H1 (cell line): ENCODE results near the gene ARHGAP26. TPM values are rescaled to one million over a fixed set of nuclear protein-coding genes. Genes with fewer than 3 reads are reported as not detected.

Experiments
- CEBPB ChIP-seq: IDR thresholded peaks from 2 replicates; pipeline ENCODE4 v1.6.1; 2012; ENCODE audit warnings: low read depth, low read length
- GTF2F1 ChIP-seq: IDR thresholded peaks from 2 replicates; pipeline ENCODE4 v1.6.1; 2012; ENCODE audit warnings: low read depth, low read length, improper control_type of control experiment, borderline replicate concordance
- RNF2 ChIP-seq: fragments of 200-900, 300-1000 bp; sonication (generic); IDR thresholded peaks from 2 replicates; pipeline ENCODE4 v1.7.1; 2016; ENCODE audit warnings: borderline replicate concordance, low read depth, mild to moderate bottlenecking, antibody characterized with exemption, low read length; ENCODE audit not compliant: poor library complexity, severe bottlenecking; ENCODE audit errors: missing control alignments
- RXRA ChIP-seq: IDR thresholded peaks from 2 replicates; pipeline ENCODE4 v1.6.1; 2011; ENCODE audit warnings: low read depth, mild to moderate bottlenecking, low read length, moderate library complexity; ENCODE audit not compliant: insufficient read depth
- SP2 ChIP-seq: IDR thresholded peaks from 2 replicates; pipeline ENCODE4 v1.6.1; 2012; ENCODE audit warnings: mild to moderate bottlenecking, low read length, inconsistent platforms
- TCF12 ChIP-seq: IDR thresholded peaks from 2 replicates; pipeline ENCODE4 v1.6.1; 2011; ENCODE audit warnings: low read depth, mild to moderate bottlenecking, low read length
- polyA plus RNA-seq, 7 experiments: library from polyadenylated mRNA; depleted of rRNA in 3 of 7; stranded (reverse) in 5 of 7; unstranded in 2 of 7; fragments of >200 nt in 5 of 7; fragments of 200-250 nt in 2 of 7; gene quantifications; 1 replicate in 5 of 7; 2 replicates in 1 of 7; 4 replicates in 1 of 7; pipeline versions ENCODE4 v1.2.1 to v1.2.3, GENCODE V29; 2011 to 2013; ENCODE audit warnings: missing spikeins in 2 of 7, mixed read lengths in 2 of 7
- total RNA-seq: library from RNA; stranded (reverse); fragmentation: NEBNext Ultra II Directional; extraction: Animal tissue kit (Norgen Biotek cat#: 25700); gene quantifications from 2 replicates; pipeline ENCODE4 v1.2.1, GENCODE V29; 2021
- TF ChIP-seq, protein P1 (sequence below): fragments of 300-600 bp; sonication (generic); IDR thresholded peaks from 2 replicates; pipeline ENCODE4 v1.7.1; 2012; ENCODE audit warnings: low read length, moderate library complexity, mild to moderate bottlenecking, inconsistent platforms; ENCODE audit not compliant: insufficient replicate concordance

The ARHGAP26 gene
- total and polyA plus RNA-seq, 2 of the 8 experiments (the other 6 are each of a cell fraction or from before 2014, with no cell fraction given): 7.1 to 24.8 TPM

DNA sequence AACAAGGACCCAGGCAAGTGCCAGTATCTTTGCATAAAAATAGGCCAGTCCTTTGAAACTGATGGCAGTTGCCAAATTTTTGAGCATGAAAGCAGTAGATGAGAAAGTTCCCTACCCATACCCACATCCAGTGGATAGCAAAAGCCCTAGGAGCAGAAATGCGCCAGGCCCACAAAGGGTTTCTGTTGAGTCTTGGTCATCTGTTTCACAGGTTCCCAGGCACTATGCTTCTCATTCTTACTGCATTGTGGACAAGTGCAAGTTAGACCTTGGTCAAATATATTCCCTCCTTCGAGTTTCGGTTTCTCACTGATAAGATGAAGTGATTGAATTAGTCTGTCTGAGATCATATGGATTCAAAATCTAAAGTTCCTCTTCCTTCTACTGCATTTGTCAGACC, 481.0 kb downstream of the ARHGAP26 start (continued):
- TF ChIP-seq, protein P1, sequence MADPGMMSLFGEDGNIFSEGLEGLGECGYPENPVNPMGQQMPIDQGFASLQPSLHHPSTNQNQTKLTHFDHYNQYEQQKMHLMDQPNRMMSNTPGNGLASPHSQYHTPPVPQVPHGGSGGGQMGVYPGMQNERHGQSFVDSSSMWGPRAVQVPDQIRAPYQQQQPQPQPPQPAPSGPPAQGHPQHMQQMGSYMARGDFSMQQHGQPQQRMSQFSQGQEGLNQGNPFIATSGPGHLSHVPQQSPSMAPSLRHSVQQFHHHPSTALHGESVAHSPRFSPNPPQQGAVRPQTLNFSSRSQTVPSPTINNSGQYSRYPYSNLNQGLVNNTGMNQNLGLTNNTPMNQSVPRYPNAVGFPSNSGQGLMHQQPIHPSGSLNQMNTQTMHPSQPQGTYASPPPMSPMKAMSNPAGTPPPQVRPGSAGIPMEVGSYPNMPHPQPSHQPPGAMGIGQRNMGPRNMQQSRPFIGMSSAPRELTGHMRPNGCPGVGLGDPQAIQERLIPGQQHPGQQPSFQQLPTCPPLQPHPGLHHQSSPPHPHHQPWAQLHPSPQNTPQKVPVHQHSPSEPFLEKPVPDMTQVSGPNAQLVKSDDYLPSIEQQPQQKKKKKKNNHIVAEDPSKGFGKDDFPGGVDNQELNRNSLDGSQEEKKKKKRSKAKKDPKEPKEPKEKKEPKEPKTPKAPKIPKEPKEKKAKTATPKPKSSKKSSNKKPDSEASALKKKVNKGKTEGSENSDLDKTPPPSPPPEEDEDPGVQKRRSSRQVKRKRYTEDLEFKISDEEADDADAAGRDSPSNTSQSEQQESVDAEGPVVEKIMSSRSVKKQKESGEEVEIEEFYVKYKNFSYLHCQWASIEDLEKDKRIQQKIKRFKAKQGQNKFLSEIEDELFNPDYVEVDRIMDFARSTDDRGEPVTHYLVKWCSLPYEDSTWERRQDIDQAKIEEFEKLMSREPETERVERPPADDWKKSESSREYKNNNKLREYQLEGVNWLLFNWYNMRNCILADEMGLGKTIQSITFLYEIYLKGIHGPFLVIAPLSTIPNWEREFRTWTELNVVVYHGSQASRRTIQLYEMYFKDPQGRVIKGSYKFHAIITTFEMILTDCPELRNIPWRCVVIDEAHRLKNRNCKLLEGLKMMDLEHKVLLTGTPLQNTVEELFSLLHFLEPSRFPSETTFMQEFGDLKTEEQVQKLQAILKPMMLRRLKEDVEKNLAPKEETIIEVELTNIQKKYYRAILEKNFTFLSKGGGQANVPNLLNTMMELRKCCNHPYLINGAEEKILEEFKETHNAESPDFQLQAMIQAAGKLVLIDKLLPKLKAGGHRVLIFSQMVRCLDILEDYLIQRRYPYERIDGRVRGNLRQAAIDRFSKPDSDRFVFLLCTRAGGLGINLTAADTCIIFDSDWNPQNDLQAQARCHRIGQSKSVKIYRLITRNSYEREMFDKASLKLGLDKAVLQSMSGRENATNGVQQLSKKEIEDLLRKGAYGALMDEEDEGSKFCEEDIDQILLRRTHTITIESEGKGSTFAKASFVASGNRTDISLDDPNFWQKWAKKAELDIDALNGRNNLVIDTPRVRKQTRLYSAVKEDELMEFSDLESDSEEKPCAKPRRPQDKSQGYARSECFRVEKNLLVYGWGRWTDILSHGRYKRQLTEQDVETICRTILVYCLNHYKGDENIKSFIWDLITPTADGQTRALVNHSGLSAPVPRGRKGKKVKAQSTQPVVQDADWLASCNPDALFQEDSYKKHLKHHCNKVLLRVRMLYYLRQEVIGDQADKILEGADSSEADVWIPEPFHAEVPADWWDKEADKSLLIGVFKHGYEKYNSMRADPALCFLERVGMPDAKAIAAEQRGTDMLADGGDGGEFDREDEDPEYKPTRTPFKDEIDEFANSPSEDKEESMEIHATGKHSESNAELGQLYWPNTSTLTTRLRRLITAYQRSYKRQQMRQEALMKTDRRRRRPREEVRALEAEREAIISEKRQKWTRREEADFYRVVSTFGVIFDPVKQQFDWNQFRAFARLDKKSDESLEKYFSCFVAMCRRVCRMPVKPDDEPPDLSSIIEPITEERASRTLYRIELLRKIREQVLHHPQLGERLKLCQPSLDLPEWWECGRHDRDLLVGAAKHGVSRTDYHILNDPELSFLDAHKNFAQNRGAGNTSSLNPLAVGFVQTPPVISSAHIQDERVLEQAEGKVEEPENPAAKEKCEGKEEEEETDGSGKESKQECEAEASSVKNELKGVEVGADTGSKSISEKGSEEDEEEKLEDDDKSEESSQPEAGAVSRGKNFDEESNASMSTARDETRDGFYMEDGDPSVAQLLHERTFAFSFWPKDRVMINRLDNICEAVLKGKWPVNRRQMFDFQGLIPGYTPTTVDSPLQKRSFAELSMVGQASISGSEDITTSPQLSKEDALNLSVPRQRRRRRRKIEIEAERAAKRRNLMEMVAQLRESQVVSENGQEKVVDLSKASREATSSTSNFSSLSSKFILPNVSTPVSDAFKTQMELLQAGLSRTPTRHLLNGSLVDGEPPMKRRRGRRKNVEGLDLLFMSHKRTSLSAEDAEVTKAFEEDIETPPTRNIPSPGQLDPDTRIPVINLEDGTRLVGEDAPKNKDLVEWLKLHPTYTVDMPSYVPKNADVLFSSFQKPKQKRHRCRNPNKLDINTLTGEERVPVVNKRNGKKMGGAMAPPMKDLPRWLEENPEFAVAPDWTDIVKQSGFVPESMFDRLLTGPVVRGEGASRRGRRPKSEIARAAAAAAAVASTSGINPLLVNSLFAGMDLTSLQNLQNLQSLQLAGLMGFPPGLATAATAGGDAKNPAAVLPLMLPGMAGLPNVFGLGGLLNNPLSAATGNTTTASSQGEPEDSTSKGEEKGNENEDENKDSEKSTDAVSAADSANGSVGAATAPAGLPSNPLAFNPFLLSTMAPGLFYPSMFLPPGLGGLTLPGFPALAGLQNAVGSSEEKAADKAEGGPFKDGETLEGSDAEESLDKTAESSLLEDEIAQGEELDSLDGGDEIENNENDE: no peak
- no peak for TF ChIP-seq GTF2F1
- TF ChIP-seq TCF12: no peak
- TF ChIP-seq CEBPB: no peak
- TF ChIP-seq RXRA: no peak
- TF ChIP-seq SP2: no peak
- no peak for TF ChIP-seq RNF2
